Heart left ventricle (tissue), 16 donors: ENCODE measurements around the gene CD7. TPM values are rescaled to one million over a fixed set of nuclear protein-coding genes. Genes with fewer than 3 reads are reported as not detected.

Experiments used
- ATAC-seq, 4 donors: fragments of 200-7000 bp; cut with Tn5 transposase; one replicate each; pipeline ENCODE4 v1.9.1; 2020 to 2022; ENCODE audit warnings: moderate library complexity in 4 of 4, mild to moderate bottlenecking in 3 of 4, moderate number of reproducible peaks in 1 of 4
- DNase-seq, 5 donors: peaks; one replicate each; pipeline ENCODE4 v3.0.0-alpha.2; 2020
- H3K27ac ChIP-seq, 12 donors: fragments of 200-600 bp; sonication (generic) in 4 of 12; one replicate each; pipeline versions ENCODE4 v1.5.0 to v1.8.0; 2016 to 2022; ENCODE audit warnings: mild to moderate bottlenecking in 2 of 12
- H3K27me3 ChIP-seq, 9 donors: fragments of 200-600 bp; sonication (generic) in 2 of 9; one replicate each; pipeline versions ENCODE4 v1.5.1 to v1.8.0; 2016 to 2022; ENCODE audit warnings: mild to moderate bottlenecking in 3 of 9
- H3K36me3 ChIP-seq, 9 donors: fragments of 200-600 bp; sonication (generic) in 2 of 9; one replicate each; pipeline versions ENCODE4 v1.5.0 to v1.8.0; 2018 to 2022; ENCODE audit warnings: mild to moderate bottlenecking in 2 of 9
- H3K4me1 ChIP-seq, 12 donors: fragments of 200-600 bp; sonication (generic) in 4 of 12; one replicate each; pipeline versions ENCODE4 v1.5.0 to v1.8.0; 2016 to 2022; ENCODE audit warnings: mild to moderate bottlenecking in 3 of 12
- H3K4me3 ChIP-seq, 12 donors: fragments of 200-600 bp; sonication (generic) in 4 of 12; one replicate each; pipeline versions ENCODE4 v1.5.0 to v1.8.0; 2017 to 2022; ENCODE audit warnings: mild to moderate bottlenecking in 9 of 12, moderate library complexity in 4 of 12
- H3K9me3 ChIP-seq, 12 donors: fragments of 200-600 bp; sonication (generic) in 4 of 12; one replicate each; pipeline versions ENCODE4 v1.5.0 to v1.8.0; 2016 to 2022; ENCODE audit warnings: mild to moderate bottlenecking in 1 of 12
- CTCF ChIP-seq, 12 donors: fragments of 200-600 bp; sonication (generic) in 4 of 12; IDR thresholded peaks; one replicate each; pipeline versions ENCODE4 v1.5.0 to v1.8.0; 2018 to 2022; ENCODE audit warnings: antibody characterized with exemption in 12 of 12, mild to moderate bottlenecking in 5 of 12
- POLR2A ChIP-seq, 2 donors: fragments of 450-650 bp; IDR thresholded peaks; one replicate each; pipeline ENCODE4 v1.6.1; 2017; ENCODE audit warnings: antibody characterized with exemption in 2 of 2, mild to moderate bottlenecking in 2 of 2, moderate library complexity in 2 of 2
- WGBS, 4 donors: extraction: QIAGEN DNeasy Blood & Tissue Kit in 2 of 4; methylation state at CpG; one replicate each; pipeline versions ENCODE4 v1.1.5 to v1.1.7; 2013 to 2018; 5-methylcytosine and 5-hydroxymethylcytosine counted together
- intact Hi-C, 10 donors: fragments of 100-400 bp; cut with DNase I; formaldehyde crosslinking; loops; one replicate each; pipeline versions ENCODE4 v1.11.1 to v1.14.2; 2022
- polyA plus RNA-seq, 2 donors: library from polyadenylated mRNA; stranded (reverse); fragments of 200-250 nt; gene quantifications; one replicate each; pipeline ENCODE4 v1.2.3, GENCODE V29; 2013
- total RNA-seq, 9 donors: library from RNA; depleted of rRNA in 2 of 9; stranded (reverse); fragments of >200 nt in 2 of 9; fragmentation: NEBNext Ultra II Directional in 3 of 9; extraction: Animal tissue kit (Norgen Biotek cat#: 25700) in 3 of 9; gene quantifications; one replicate each; pipeline versions ENCODE4 v1.1.0 to v1.2.4, GENCODE V29; 2016 to 2023
- donor health status: ischemic (EF 13 %, LVEDD 7.1; RV severe dilation, severe dysfunction).
- donor health status: healthy with polysubstance abuse.
- donor health status: DM: no; HTN: yes; CAD: no.
- donor health status: DM: no; HTN: no; CAD: no.
- donor health status: ischemic (EF 25% LVEDD 6.9; RV normal size, moderate dysfunction).
- donor health status: ischemic (EF 25% LVEDD 5.7; RV mildly dilated, moderate dysfunction).
- donor health status: healthy.
- donor health status: DM: yes; HTN: yes; CAD: no.
- donor health status: ischemic (EF 35%, LVEDD 5.7; RV mildly dilated, moderate dysfunction).
- donor health status: nonischemic (EF 11% LVEDD 7.7; RV severe dilation, severe dysfunction).
- donor health status: DM: yes; HTN: yes; CAD: no.
- donor health status: PGD.
- donor health status: ischemic (EF 29% LVEDD 5.4; RV normal size, mild dysfunction).
- donor health status: nonischemic (EF 23%, LVEDD 6.1; RV moderate dilation, normal function).

CD7 gene
- total and polyA plus RNA-seq, 11 donors, result 0.21 to 8.6 (median 0.42) TPM; not detected in 2

- ATAC-seq (no peak), DNase-seq (no peak)
- WGBS, 4 donors, result 87 to 93% (median 91%) methylated on average over 10 of the region's 10 CpGs
- peaks cover 8 to 59% (median 52%) of the 10 kb centered on the region in 12 donors for H3K4me1 ChIP-seq
- H3K9me3 ChIP-seq, result no peaks in the 10 kb centered on the region
- H3K4me3 ChIP-seq, result no peak overlapping the region
- H3K36me3 ChIP-seq, result peaks cover 2 to 93% (median 58%) of the 10 kb centered on the region in 9 donors
- no peaks in the 10 kb centered on the region for H3K27me3 ChIP-seq
- intact Hi-C loops, result loop anchor here in 1 of 10 donors (2.0 kb wide), 1 partner anchor 23 kb away; no protein-coding TSS in a partner anchor
- no peak for TF ChIP-seq POLR2A (IDR thresholded peaks at IDR 0.05)
- no peak for TF ChIP-seq CTCF (IDR thresholded peaks at IDR 0.05)
- H3K27ac ChIP-seq, result peak overlapping the region in 6 of 12 donors; percentile 81 to 91 (median 86)
Observed at GRCh38 chr17:82266142-82266541, 51.3 kb downstream of the CD7 start.

Other genes starting within 250 kb of the CD7 start
- 100 to 1,000 TPM in 1 of 9 donors, 10 to 100 TPM in 7, 1 to 10 TPM in 1; 6.9 to 103 (median 18.9) TPM for gene FASN, start 219.4 kb downstream of the CD7 start, total RNA-seq
- 10 to 100 TPM; 17.5 to 47.5 TPM for gene FASN, start 219.4 kb downstream of the CD7 start, polyA plus RNA-seq
- gene CCDC57, start 104.8 kb downstream of the CD7 start, total RNA-seq, result 10 to 100 TPM in 5 of 9 donors, 1 to 10 TPM in 4; 4.3 to 17.6 (median 10.7) TPM
- 1 to 10 TPM; 8.7 to 9.5 TPM for gene CCDC57, start 104.8 kb downstream of the CD7 start, polyA plus RNA-seq
- 10 to 100 TPM in 5 of 9 donors, 1 to 10 TPM in 4; 6.5 to 56.0 (median 12.9) TPM for gene SLC16A3, start 88.6 kb downstream of the CD7 start, total RNA-seq
- gene SLC16A3, start 88.6 kb downstream of the CD7 start, polyA plus RNA-seq, result 10 to 100 TPM in 1 of 2 donors, 1 to 10 TPM in 1; 8.3 to 33.9 TPM
- gene CSNK1D, start 43.9 kb downstream of the CD7 start, total RNA-seq, result 10 to 100 TPM; 38.4 to 83.9 (median 66.1) TPM
- gene CSNK1D, start 43.9 kb downstream of the CD7 start, polyA plus RNA-seq, result 10 to 100 TPM; 47.5 to 88.1 TPM
- 10 to 100 TPM in 2 of 9 donors, 1 to 10 TPM in 7; 2.3 to 41.6 (median 3.5) TPM for gene SECTM1, start 16.2 kb upstream of the CD7 start, total RNA-seq
- 1 to 10 TPM; 2.3 to 3.4 TPM for gene SECTM1, start 16.2 kb upstream of the CD7 start, polyA plus RNA-seq
- gene TEX19, start 41.6 kb upstream of the CD7 start, total RNA-seq, result not detected
- gene TEX19, start 41.6 kb upstream of the CD7 start, polyA plus RNA-seq, result not detected
- 10 to 100 TPM in 1 of 9 donors, 1 to 10 TPM in 6, under 1 TPM in 2; 0.58 to 21.9 (median 1.7) TPM for gene UTS2R, start 54.2 kb upstream of the CD7 start, total RNA-seq
- gene UTS2R, start 54.2 kb upstream of the CD7 start, polyA plus RNA-seq, result under 1 TPM; 0.11 TPM
- gene HEXD, start 100.7 kb upstream of the CD7 start, total RNA-seq, result 10 to 100 TPM in 8 of 9 donors, 1 to 10 TPM in 1; 9.9 to 20.2 (median 15.1) TPM
- 10 to 100 TPM; 11.5 to 24.1 TPM for gene HEXD, start 100.7 kb upstream of the CD7 start, polyA plus RNA-seq
- gene OGFOD3, start 101.0 kb upstream of the CD7 start, total RNA-seq, result 10 to 100 TPM; 23.3 to 38.5 (median 31.4) TPM
- gene OGFOD3, start 101.0 kb upstream of the CD7 start, polyA plus RNA-seq, result 10 to 100 TPM; 22.6 to 25.5 TPM
- 10 to 100 TPM; 20.1 to 82.1 (median 25.4) TPM for gene CYBC1, start 133.1 kb upstream of the CD7 start, total RNA-seq
- gene CYBC1, start 133.1 kb upstream of the CD7 start, polyA plus RNA-seq, result 10 to 100 TPM; 17.3 to 41.1 TPM
- gene NARF, start 141.1 kb upstream of the CD7 start, total RNA-seq, result 10 to 100 TPM; 48.6 to 77.4 (median 59.5) TPM
- 100 to 1,000 TPM in 1 of 2 donors, 10 to 100 TPM in 1; 76.2 to 111 TPM for gene NARF, start 141.1 kb upstream of the CD7 start, polyA plus RNA-seq
- gene FOXK2, start 202.1 kb upstream of the CD7 start, total RNA-seq, result 10 to 100 TPM; 26.9 to 77.0 (median 33.9) TPM
- gene FOXK2, start 202.1 kb upstream of the CD7 start, polyA plus RNA-seq, result 10 to 100 TPM; 15.6 to 43.2 TPM